Endothelial cell of umbilical vein (primary cell): ENCODE measurements around the gene HOXA3. TPM values are rescaled to one million over a fixed set of nuclear protein-coding genes. Genes with fewer than 3 reads are reported as not detected.

ENCODE experiments used
- BruUV-seq: library from RNA; stranded (reverse); fragments of 400-500 nt; replicated peaks from 2 replicates; lab custom pipeline; 2021; lab: Mats Ljungman, UMichigan
- CTCF ChIA-PET: fragments of 300-600, 350-600 bp; sonication (Branson Sonifier 250); formaldehyde crosslinking; loops from one replicate; lab custom pipeline; 2021; ENCODE audit warnings: antibody characterized with exemption, inconsistent platforms; lab: Charles Lee
- POLR2A ChIA-PET: fragments of 300-600, 350-600 bp; sonication (Branson Sonifier 250); formaldehyde crosslinking; loops from one replicate; lab custom pipeline; 2021; ENCODE audit warnings: antibody characterized with exemption, inconsistent platforms; lab: Charles Lee
- DNase-seq: peaks from one replicate; pipeline ENCODE4 v3.0.0-alpha.2; 2011; ENCODE audit warnings: low read depth, low spot score
- FAIRE-seq: peaks from 2 replicates; lab custom pipeline; 2011; peaks lifted over from hg19 to GRCh38; lab: Jason Lieb, UNC
- H2AFZ ChIP-seq: 2 replicates; pipeline ENCODE4 v1.6.0; 2012; ENCODE audit warnings: low read depth, low read length, control low read depth, inconsistent platforms
- H3K27ac ChIP-seq: 2 replicates; pipeline ENCODE4 v1.5.1; 2011; ENCODE audit warnings: low read depth, mild to moderate bottlenecking, control low read depth, low read length, moderate library complexity; ENCODE audit not compliant: insufficient read depth
- H3K27me3 ChIP-seq, 2 experiments: 2 replicates each; pipeline versions ENCODE4 v1.6.0 to v1.6.1; 2011; ENCODE audit warnings: low read length in 2 of 2, mixed read lengths in 1 of 2; ENCODE audit not compliant: control insufficient read depth in 2 of 2, insufficient read depth in 2 of 2
- H3K36me3 ChIP-seq, 2 experiments: 2 replicates in 1 of 2; 3 replicates in 1 of 2; pipeline ENCODE4 v1.5.1; 2011; ENCODE audit warnings: low read length in 2 of 2, mild to moderate bottlenecking in 1 of 2, moderate library complexity in 1 of 2; ENCODE audit not compliant: control insufficient read depth in 2 of 2, insufficient read depth in 2 of 2; ENCODE audit errors: extremely low read depth in 1 of 2
- H3K4me1 ChIP-seq: 3 replicates; pipeline ENCODE4 v1.5.1; 2011; ENCODE audit warnings: mild to moderate bottlenecking, low read length; ENCODE audit not compliant: control insufficient read depth, insufficient read depth; ENCODE audit errors: extremely low read depth
- H3K4me2 ChIP-seq: 2 replicates; pipeline ENCODE4 v1.6.1; 2011; ENCODE audit warnings: low read length, control low read depth, mixed read lengths; ENCODE audit not compliant: insufficient read depth
- H3K4me3 ChIP-seq, 3 experiments: fragments of 200-600 bp in 1 of 3; sonication (generic), shearing (Covaris generic) in 1 of 3; replicated peaks in 1 of 3; 2 replicates each; pipeline ENCODE4 v1.5.1; 2011 to 2016; ENCODE audit warnings: control low read depth in 3 of 3, low read length in 3 of 3, mild to moderate bottlenecking in 2 of 3, inconsistent platforms in 1 of 3, low read depth in 1 of 3, moderate library complexity in 1 of 3; ENCODE audit not compliant: insufficient read depth in 1 of 3
- H3K79me2 ChIP-seq: 2 replicates; pipeline ENCODE4 v1.6.0; 2012; ENCODE audit warnings: low read length, inconsistent platforms; ENCODE audit not compliant: control insufficient read depth, insufficient read depth
- H3K9ac ChIP-seq: replicated peaks from 2 replicates; pipeline ENCODE3; 2011; ENCODE audit warnings: low read length, control low read depth; ENCODE audit not compliant: insufficient read depth; ENCODE audit errors: extremely low read depth
- H3K9me1 ChIP-seq: replicated peaks from 3 replicates; pipeline ENCODE4 v1.6.0; 2011; ENCODE audit warnings: mild to moderate bottlenecking, low read length; ENCODE audit not compliant: control insufficient read depth, insufficient read depth; ENCODE audit errors: extremely low read depth
- H3K9me3 ChIP-seq: replicated peaks from 2 replicates; pipeline ENCODE4 v1.5.1; 2012; ENCODE audit warnings: low read length, inconsistent platforms; ENCODE audit not compliant: control insufficient read depth, insufficient read depth
- H4K20me1 ChIP-seq: replicated peaks from 2 replicates; pipeline ENCODE3; 2011; ENCODE audit warnings: mild to moderate bottlenecking, low read length; ENCODE audit not compliant: control insufficient read depth, insufficient read depth; ENCODE audit errors: extremely low read depth
- EZH2 ChIP-seq: IDR thresholded peaks from 2 replicates; pipeline ENCODE4 v1.6.1; 2012; ENCODE audit warnings: borderline replicate concordance, low read depth, mild to moderate bottlenecking, moderate library complexity, low read length, inconsistent platforms; ENCODE audit not compliant: severe bottlenecking
- FOS ChIP-seq: IDR thresholded peaks from 2 replicates; pipeline ENCODE4 v1.6.1; 2011; ENCODE audit warnings: mild to moderate bottlenecking, low read length, moderate library complexity, borderline replicate concordance; ENCODE audit not compliant: insufficient read depth
- GATA2 ChIP-seq: IDR thresholded peaks from 2 replicates; pipeline ENCODE4 v1.7.0; 2011; ENCODE audit warnings: low read depth, mild to moderate bottlenecking, moderate library complexity, mixed read lengths, low read length; ENCODE audit not compliant: insufficient read length, insufficient read depth
- JUN ChIP-seq: IDR thresholded peaks from 2 replicates; pipeline ENCODE4 v1.6.1; 2011; ENCODE audit warnings: borderline replicate concordance, low read depth; ENCODE audit not compliant: insufficient read length, insufficient read depth
- MYC ChIP-seq: IDR thresholded peaks from one replicate; pipeline ENCODE4 v1.6.1; 2011; ENCODE audit warnings: mild to moderate bottlenecking, low read depth, low read length
- POLR2A ChIP-seq: IDR thresholded peaks from 2 replicates; pipeline ENCODE4 v1.6.1; 2012; ENCODE audit warnings: low read depth, mild to moderate bottlenecking, control low read depth, low read length
- POLR2AphosphoS5 ChIP-seq: IDR thresholded peaks from 2 replicates; pipeline ENCODE4 v1.6.1; 2012; ENCODE audit warnings: low read depth, mild to moderate bottlenecking, control low read depth, low read length, moderate library complexity; ENCODE audit not compliant: insufficient read depth
- dilution Hi-C: fragments of 300-500 bp; cut with MboI; formaldehyde crosslinking; loops from one replicate; pipeline ENCODE4 v1.15.0; 2019; ENCODE audit warnings: low sequenced_read_pairs; ENCODE audit not compliant: extremely low pct_ligation_motif_present
- intact Hi-C: fragments of 100-400 bp; cut with micrococcal nuclease; formaldehyde crosslinking; loops from one replicate; pipeline ENCODE4 v1.10.0; 2022
- polyA plus RNA-seq, 4 experiments: library from polyadenylated mRNA; depleted of rRNA in 3 of 4; stranded (reverse) in 3 of 4; unstranded in 1 of 4; fragments of >200 nt; gene quantifications; 2 replicates each; pipeline versions ENCODE4 v1.2.1 to v1.2.3, GENCODE V29; 2011 to 2012; ENCODE audit warnings: missing spikeins in 1 of 4
- total RNA-seq: library from RNA; stranded (reverse); gene quantifications from 2 replicates; pipeline ENCODE4 v1.2.3, GENCODE V29; 2021
- TF ChIP-seq, protein P1 (sequence below), 2 donors: IDR thresholded peaks; 1 replicate in 1 of 2; 2 replicates in 1 of 2; pipeline ENCODE4 v1.5.1; 2011; ENCODE audit warnings: low read length in 2 of 2, mild to moderate bottlenecking in 2 of 2, moderate library complexity in 2 of 2, control low read depth in 1 of 2, inconsistent platforms in 1 of 2, low read depth in 1 of 2; ENCODE audit not compliant: insufficient read depth in 1 of 2; ENCODE audit errors: extremely low read depth in 1 of 2
- TF ChIP-seq, protein P2 (sequence below): IDR thresholded peaks from 2 replicates; pipeline ENCODE4 v1.6.1; 2011; ENCODE audit not compliant: insufficient read depth, insufficient read length

The HOXA3 gene
- total and polyA plus RNA-seq, 2 donors (not counting 3 experiments of a cell fraction or from before 2014, with no cell fraction given) = 4.7 to 14.0 TPM

GRCh38 chr7:27108390-27109127, 43.8 kb downstream of the HOXA3 start:
- FAIRE-seq (peak; percentile 70), DNase-seq (peak; percentile 72)
- ChIA-PET POLR2A (interaction anchor here (1.0 to 1.4 kb wide), 3 partner anchors 9 to 12 kb away, joined by 3 to 4 read pairs (median 3); no protein-coding TSS in a partner anchor), CTCF (interaction anchor here (0.6 to 5.4 kb wide), 7 partner anchors 10 to 254 kb away, joined by 3 to 70 read pairs (median 8); partner anchors contain the start of genes HOXA1 and HOXA4)
- dilution Hi-C loops = no loop called here
- H3K4me2 ChIP-seq = peak overlapping the region; percentile 6
- TF ChIP-seq MYC (no peak), EZH2 (no peak), GATA2 (no peak), POLR2AphosphoS5 (peak; percentile 40), JUN (no peak), FOS (peak; percentile 25), POLR2A (peak; percentile 44)
- TF ChIP-seq, protein P1, sequence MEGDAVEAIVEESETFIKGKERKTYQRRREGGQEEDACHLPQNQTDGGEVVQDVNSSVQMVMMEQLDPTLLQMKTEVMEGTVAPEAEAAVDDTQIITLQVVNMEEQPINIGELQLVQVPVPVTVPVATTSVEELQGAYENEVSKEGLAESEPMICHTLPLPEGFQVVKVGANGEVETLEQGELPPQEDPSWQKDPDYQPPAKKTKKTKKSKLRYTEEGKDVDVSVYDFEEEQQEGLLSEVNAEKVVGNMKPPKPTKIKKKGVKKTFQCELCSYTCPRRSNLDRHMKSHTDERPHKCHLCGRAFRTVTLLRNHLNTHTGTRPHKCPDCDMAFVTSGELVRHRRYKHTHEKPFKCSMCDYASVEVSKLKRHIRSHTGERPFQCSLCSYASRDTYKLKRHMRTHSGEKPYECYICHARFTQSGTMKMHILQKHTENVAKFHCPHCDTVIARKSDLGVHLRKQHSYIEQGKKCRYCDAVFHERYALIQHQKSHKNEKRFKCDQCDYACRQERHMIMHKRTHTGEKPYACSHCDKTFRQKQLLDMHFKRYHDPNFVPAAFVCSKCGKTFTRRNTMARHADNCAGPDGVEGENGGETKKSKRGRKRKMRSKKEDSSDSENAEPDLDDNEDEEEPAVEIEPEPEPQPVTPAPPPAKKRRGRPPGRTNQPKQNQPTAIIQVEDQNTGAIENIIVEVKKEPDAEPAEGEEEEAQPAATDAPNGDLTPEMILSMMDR (IDR thresholded peaks at IDR 0.05; ENCODE audit: extremely low read depth in 1 of 2, insufficient read depth in 1 of 2, low read depth in 1 of 2, low read length in 2 of 2) = peak in 1 of 2 donors; percentile 8
- TF ChIP-seq, protein P2, sequence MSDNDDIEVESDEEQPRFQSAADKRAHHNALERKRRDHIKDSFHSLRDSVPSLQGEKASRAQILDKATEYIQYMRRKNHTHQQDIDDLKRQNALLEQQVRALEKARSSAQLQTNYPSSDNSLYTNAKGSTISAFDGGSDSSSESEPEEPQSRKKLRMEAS = no peak
- intact Hi-C loops = loop anchor here (5.0 kb wide), 1 partner anchor 906 kb away; the partner anchor contains the start of genes CBX3 and HNRNPA2B1
- no TSS peak for BruUV-seq
- H3K9me1 ChIP-seq = no peaks in the 10 kb centered on the region
- H3K27ac ChIP-seq = peak overlapping the region; percentile 88
- peaks cover 74% of the 10 kb centered on the region for H3K79me2 ChIP-seq
- no peaks in the 10 kb centered on the region for H3K27me3 ChIP-seq
- H2AFZ ChIP-seq = no peak overlapping the region
- peaks cover 93% of the 10 kb centered on the region for H3K4me1 ChIP-seq
- H3K36me3 ChIP-seq = peaks cover 0 to 5% of the 10 kb centered on the region in 2 experiments
- H4K20me1 ChIP-seq = no peaks in the 10 kb centered on the region
- H3K9me3 ChIP-seq = no peaks in the 10 kb centered on the region
- peak overlapping the region in 1 of 3 experiments; percentile 11 for H3K4me3 ChIP-seq
- H3K9ac ChIP-seq = peak overlapping the region; percentile 25
